ENCODE results near the gene DNAH10. TPM values are rescaled to one million over a fixed set of nuclear protein-coding genes. Genes with fewer than 3 reads are reported as not detected.

DNAH10 gene
- total and polyA plus RNA-seq, 2 experiments from 2014 or later: 0.77 to 1.0 TPM

- Histone ChIP-seq H3K4me1 (ENCODE audit: low read depth) (no peaks in the 10 kb centered on the region), H3K36me3 (no peaks in the 10 kb centered on the region), H3K9me3 (ENCODE audit: low read depth) (no peaks in the 10 kb centered on the region), H3K27ac (peak overlapping the region; percentile 79), H3K27me3 (no peaks in the 10 kb centered on the region), H3K4me3 (no peak overlapping the region)
- DNase-seq (ENCODE audit: low read depth in 1 of 2, low spot score in 1 of 2): no peak
- no peak for TF ChIP-seq CTCF (IDR thresholded peaks at IDR 0.05; ENCODE audit: low read depth, low read length)
Observed at GRCh38 chr12:123958876-123959275, 196.8 kb downstream of the DNAH10 start.

GRCh38 chr12:123960029-123960735 is 198.1 kb downstream of the DNAH10 start:
- H3K27me3 ChIP-seq: no peaks in the 10 kb centered on the region
- no peak overlapping the region for H3K4me3 ChIP-seq
- H3K9me3 ChIP-seq (ENCODE audit: low read depth): no peaks in the 10 kb centered on the region
- H3K27ac ChIP-seq: no peak overlapping the region
- H3K4me1 ChIP-seq (ENCODE audit: low read depth): no peaks in the 10 kb centered on the region
- no peak for TF ChIP-seq CTCF (IDR thresholded peaks at IDR 0.05; ENCODE audit: low read depth, low read length)
- DNase-seq (ENCODE audit: low read depth in 1 of 2, low spot score in 1 of 2): no peak
- H3K36me3 ChIP-seq: no peaks in the 10 kb centered on the region

- Histone ChIP-seq H3K9me3 (ENCODE audit: low read depth) (no peaks in the 10 kb centered on the region), H3K4me1 (ENCODE audit: low read depth) (no peaks in the 10 kb centered on the region), H3K27ac (no peak overlapping the region)
Observed at GRCh38 chr12:123960856-123961255, 198.8 kb downstream of the DNAH10 start.

DNA sequence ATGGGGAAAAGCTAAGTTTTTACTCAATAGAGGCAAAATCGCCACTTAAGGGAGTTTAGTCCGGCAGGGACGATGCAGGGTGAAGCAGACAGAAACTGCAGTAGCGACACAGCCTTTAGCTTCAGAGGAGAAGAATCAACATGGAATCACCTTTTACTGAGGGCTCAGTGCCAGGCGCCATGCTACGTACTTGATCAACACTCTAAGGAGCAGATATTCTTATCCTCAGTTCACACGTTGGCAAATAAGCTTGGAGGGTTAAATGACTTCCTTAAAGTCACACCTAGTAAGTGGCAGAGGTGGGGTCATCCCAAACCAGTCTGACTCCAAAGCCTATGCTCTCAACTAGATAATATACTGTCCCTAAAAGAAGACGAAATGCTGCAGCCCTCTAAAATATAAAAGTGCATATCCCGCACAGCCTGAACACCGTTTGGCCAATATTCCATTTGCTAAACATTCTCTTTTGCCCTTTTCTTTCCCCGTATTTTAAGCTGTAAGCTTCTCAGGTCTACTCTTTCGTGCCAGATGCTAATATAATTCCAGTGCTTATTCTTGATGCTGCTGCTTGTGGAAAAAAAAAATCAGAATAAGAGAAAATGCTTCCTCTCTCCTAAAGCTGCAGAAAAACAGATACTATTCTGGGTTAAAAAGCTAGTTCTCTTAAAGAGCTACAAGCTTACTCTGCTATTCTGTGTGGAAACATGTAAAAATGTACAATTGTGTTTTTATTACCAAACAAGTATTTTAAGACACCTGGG is 199.7 kb downstream of the DNAH10 start:
- H3K4me1 ChIP-seq (ENCODE audit: low read depth): no peaks in the 10 kb centered on the region
- H3K9me3 ChIP-seq (ENCODE audit: low read depth): no peaks in the 10 kb centered on the region
- H3K36me3 ChIP-seq: no peaks in the 10 kb centered on the region
- no peak overlapping the region for H3K4me3 ChIP-seq
- no peak for DNase-seq (ENCODE audit: low read depth in 1 of 2, low spot score in 1 of 2)
- TF ChIP-seq CTCF (IDR thresholded peaks at IDR 0.05; ENCODE audit: low read depth, low read length): no peak
- H3K27me3 ChIP-seq: no peaks in the 10 kb centered on the region
- no peak overlapping the region for H3K27ac ChIP-seq

More at GRCh38 chr12:123960856-123961255, 198.8 kb downstream of the DNAH10 start:
- no peak for DNase-seq (ENCODE audit: low read depth in 1 of 2, low spot score in 1 of 2)
- no peak for TF ChIP-seq CTCF (IDR thresholded peaks at IDR 0.05; ENCODE audit: low read depth, low read length)
- Histone ChIP-seq H3K36me3 (no peaks in the 10 kb centered on the region), H3K27me3 (no peaks in the 10 kb centered on the region), H3K4me3 (no peak overlapping the region)

DNA sequence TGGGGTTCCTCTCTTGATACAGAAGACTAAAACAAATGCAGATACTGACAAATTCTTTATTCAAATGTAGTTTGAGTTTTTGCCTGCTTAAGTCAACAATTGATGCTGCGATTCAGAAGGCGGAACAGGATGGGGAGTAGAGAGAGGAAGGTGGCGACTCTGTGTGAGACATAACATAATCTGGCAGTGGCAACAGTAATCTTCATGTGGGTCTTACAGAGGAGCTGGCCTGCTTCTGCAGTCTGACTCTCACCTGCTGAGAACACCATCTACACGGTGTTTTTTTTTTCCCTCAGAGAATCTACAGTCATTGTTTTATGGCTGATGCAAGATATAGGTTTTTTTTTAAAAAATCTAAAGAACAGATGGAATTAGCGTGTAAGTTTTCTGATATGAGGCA is 200.4 kb downstream of the DNAH10 start:
- no peaks in the 10 kb centered on the region for H3K9me3 ChIP-seq (ENCODE audit: low read depth)
- no peaks in the 10 kb centered on the region for H3K36me3 ChIP-seq
- H3K4me3 ChIP-seq: no peak overlapping the region
- peaks cover 5% of the 10 kb centered on the region for H3K4me1 ChIP-seq (ENCODE audit: low read depth)
- no peak overlapping the region for H3K27ac ChIP-seq
- no peaks in the 10 kb centered on the region for H3K27me3 ChIP-seq
- TF ChIP-seq CTCF (IDR thresholded peaks at IDR 0.05; ENCODE audit: low read depth, low read length): no peak
- DNase-seq (ENCODE audit: low read depth in 1 of 2, low spot score in 1 of 2): no peak

Data from cardiac muscle cell (in vitro differentiated cells and primary cell).